Right atrium auricular region (tissue), 2 donors: ENCODE results near the gene NACA. TPM values are rescaled to one million over a fixed set of nuclear protein-coding genes. Genes with fewer than 3 reads are reported as not detected.
"Not testable (repeated sequence)": the region's sequence is repeated elsewhere in the genome, so short reads cannot be mapped to it uniquely, and the experiment has no call there.

Experiments
- DNase-seq: peaks from one replicate; pipeline ENCODE4 v3.0.0-alpha.2; 2019; ENCODE audit warnings: low spot score
- H3K27ac ChIP-seq, 2 donors: fragments of 200-600 bp; sonication (generic); 1 replicate in 1 of 2; 2 replicates in 1 of 2; pipeline ENCODE4 v1.5.1; 2016 to 2019
- H3K27me3 ChIP-seq, 2 donors: fragments of 200-600 bp; sonication (generic); one replicate each; pipeline versions ENCODE4 v1.5.1 to v1.6.0; 2017 to 2019
- H3K36me3 ChIP-seq: fragments of 200-600 bp; sonication (generic); one replicate; pipeline ENCODE4 v1.5.1; 2016
- H3K4me1 ChIP-seq, 2 donors: fragments of 200-600 bp; sonication (generic); one replicate each; pipeline versions ENCODE4 v1.5.1 to v1.6.0; 2017 to 2019
- H3K4me3 ChIP-seq, 2 donors: fragments of 200-600 bp; sonication (generic); 1 replicate in 1 of 2; 2 replicates in 1 of 2; pipeline ENCODE4 v1.5.1; 2017 to 2019; ENCODE audit warnings: mild to moderate bottlenecking in 1 of 2, moderate library complexity in 1 of 2
- H3K9me3 ChIP-seq, 2 donors: fragments of 200-600 bp; sonication (generic); one replicate each; pipeline ENCODE4 v1.5.1; 2019
- CTCF ChIP-seq, 2 donors: fragments of 200-600 bp; sonication (generic); IDR thresholded peaks; one replicate each; pipeline ENCODE4 v1.5.1; 2019; ENCODE audit warnings: antibody characterized with exemption in 2 of 2
- total RNA-seq, 2 donors: library from RNA; depleted of rRNA; stranded (reverse); fragments of >200 nt; gene quantifications; one replicate each; pipeline ENCODE4 v1.1.0, GENCODE V29; 2016

The NACA gene
- total RNA-seq, 2 donors from 2014 or later = 529 to 636 TPM

DNA sequence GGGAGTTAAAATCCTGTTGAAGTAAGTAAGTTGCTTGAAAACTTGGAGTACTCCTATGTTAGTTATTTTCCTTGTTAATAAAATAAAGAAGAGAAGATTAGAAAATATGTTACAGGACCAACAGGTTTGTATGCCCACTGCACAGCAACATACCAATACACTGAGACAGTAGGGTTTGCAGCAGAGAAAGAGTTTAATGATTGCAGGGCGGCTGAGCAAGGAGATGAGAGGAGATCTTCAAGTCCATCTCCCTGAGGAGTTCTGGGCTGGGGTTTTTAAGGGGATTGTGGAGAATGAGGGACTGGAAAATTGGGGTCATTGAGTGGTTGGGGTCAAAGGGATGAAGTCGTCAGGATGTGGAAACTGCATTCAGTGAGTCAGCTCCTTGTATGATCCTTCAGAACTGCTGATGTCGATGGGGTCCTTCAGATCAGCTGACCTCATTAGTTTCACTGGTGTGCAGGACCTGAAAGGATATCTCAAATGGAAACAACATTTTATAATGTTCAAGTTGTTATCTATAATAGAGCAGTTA lies 33.7 kb upstream of the NACA start:
- TF ChIP-seq CTCF (IDR thresholded peaks at IDR 0.05) = no peak
- Histone ChIP-seq H3K4me1 (no peaks in the 10 kb centered on the region), H3K36me3 (no peaks in the 10 kb centered on the region), H3K4me3 (no peak overlapping the region), H3K27me3 (no peaks in the 10 kb centered on the region), H3K27ac (no peak overlapping the region), H3K9me3 (peaks cover 5 to 9% of the 10 kb centered on the region in 2 donors)
- no peak for DNase-seq

DNA sequence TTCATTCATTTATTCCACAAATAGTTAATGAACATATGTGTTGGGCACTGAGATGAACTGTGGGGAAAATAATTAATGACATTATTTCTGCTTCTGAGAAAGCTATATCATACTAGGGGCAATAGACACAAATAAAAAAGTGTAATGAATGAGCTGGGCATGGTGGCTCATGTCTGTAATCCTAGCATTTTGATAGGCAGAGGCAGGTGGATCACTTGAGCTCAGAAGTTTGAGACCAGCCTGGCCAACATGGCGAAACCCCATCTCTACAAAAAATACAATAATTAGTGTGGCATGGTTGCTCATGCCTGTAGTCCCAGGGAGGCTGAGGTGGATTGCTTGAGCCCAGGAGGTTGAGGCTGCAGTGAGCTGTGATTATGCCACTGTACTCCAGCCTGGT lies 32.9 kb upstream of the NACA start:
- not testable (repeated sequence) for H3K4me1 ChIP-seq, H3K9me3 ChIP-seq, H3K4me3 ChIP-seq, H3K27ac ChIP-seq, DNase-seq, H3K36me3 ChIP-seq, H3K27me3 ChIP-seq

DNA sequence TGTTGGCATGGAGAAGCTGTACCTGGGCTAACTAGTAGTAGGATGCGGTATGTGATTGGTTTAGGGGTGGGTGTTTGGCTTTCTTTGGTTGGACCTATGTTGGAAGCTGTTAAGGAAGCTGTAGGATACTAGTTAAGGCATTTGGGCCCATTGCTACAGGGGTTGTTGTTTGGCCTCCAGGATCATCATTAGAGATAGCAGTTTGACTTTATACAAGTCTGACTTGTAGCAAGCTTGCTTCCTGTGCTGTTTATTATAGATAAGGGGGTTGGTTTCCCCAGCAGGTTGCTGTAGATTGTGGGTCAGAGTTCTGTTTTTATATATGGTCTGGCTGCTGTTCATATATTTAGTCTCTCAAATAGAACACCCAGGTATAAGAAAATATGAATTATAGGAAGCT lies 28.5 kb upstream of the NACA start:
- Histone ChIP-seq H3K4me1 (peaks cover 0 to 12% of the 10 kb centered on the region in 2 donors), H3K4me3 (no peak overlapping the region), H3K36me3 (no peaks in the 10 kb centered on the region), H3K27ac (no peak overlapping the region), H3K9me3 (peaks cover under 1 to 9% of the 10 kb centered on the region in 2 donors), H3K27me3 (no peaks in the 10 kb centered on the region)
- TF ChIP-seq CTCF (IDR thresholded peaks at IDR 0.05) = no peak
- DNase-seq = no peak

DNA sequence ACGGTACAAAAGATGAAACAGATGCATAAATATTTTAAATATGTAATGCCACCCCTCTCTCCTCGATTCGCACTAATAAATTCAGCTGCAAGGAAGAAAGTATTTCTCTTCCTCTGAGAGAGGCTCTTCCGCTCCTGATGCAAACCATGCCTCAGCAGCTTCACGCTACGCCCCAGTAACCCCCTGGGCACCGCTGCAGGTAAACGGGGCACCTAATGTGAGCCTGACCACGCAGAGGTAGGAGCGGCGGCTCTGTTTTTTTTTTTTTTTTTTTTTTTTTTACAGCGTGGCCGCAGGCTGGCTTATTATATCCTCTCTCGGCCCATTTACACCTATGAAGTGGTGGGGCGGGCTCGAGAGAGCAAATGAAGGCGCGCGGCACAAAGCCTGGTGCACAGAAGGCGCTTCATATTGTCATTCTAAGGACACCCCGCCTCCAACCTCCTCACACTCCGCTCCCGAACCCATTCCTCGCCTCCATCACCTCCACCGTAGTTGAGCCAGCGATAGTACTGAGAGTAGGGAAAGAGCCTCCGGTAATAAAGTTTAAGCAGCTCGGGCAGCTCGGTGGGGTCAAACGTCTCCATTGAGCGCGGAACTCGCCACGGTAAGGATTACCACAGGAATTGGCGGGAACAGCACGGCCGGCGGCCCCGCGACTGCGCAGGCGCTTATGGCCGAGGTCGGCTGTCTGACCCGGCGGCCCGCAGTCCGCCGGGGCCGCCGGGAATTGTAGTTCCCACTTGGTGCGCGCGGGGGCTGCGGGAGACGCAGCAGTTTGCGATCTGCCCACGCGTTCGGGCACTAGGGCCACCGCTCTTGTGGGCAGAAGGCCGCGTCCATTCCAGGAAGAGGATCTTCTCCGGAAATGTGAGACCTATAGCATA lies 26.9 kb upstream of the NACA start, which contains the start of gene PRIM1:
PRIM1 (minus strand) TSS at position 612 of the 887 bp plus-strand sequence; CDS start at position 587, 25 bp downstream.
- Histone ChIP-seq H3K27me3 (no peaks in the 10 kb centered on the region), H3K4me3 (peak within 1 kb of the TSS; percentile 71 to 92), H3K4me1 (peaks cover 0 to 12% of the 10 kb centered on the region in 2 donors), H3K9me3 (no peaks in the 10 kb centered on the region), H3K27ac (peak within 1 kb of the TSS; percentile 49 to 60), H3K36me3 (no peaks in the 10 kb centered on the region)
- TF ChIP-seq CTCF (IDR thresholded peaks at IDR 0.05) = peak; percentile 19 to 50
- DNase-seq = peak; percentile 80

DNA sequence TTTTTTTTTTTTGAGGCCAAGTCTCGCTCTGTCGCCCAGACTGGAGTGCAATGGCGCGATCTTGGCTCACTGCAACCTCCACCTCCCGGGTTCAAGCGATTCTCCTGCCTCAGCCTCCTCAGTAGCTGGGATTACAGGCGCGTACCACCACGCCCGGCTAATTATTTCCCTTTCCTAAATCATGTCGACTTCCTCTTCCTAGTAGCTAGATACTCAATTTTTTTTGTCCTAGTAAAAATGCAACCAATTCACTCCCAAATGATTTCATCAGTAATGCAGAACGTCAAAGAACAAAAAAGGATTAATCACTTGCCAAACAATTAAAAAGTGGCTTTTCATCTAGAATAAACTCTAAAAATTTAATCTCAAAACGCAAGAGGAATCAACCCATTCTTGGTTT lies 25.5 kb upstream of the NACA start:
- peaks cover 0 to 12% of the 10 kb centered on the region in 2 donors for H3K4me1 ChIP-seq
- not testable (repeated sequence) for H3K9me3 ChIP-seq, H3K27me3 ChIP-seq, H3K27ac ChIP-seq, H3K36me3 ChIP-seq, DNase-seq, H3K4me3 ChIP-seq

GRCh38 chr12:56749853-56750252 lies 24.8 kb upstream of the NACA start:
- H3K4me3 ChIP-seq = no peak overlapping the region
- peaks cover 0 to 12% of the 10 kb centered on the region in 2 donors for H3K4me1 ChIP-seq
- H3K36me3 ChIP-seq = peaks cover 2% of the 10 kb centered on the region
- H3K27ac ChIP-seq = no peak overlapping the region
- DNase-seq = no peak
- no peaks in the 10 kb centered on the region for H3K9me3 ChIP-seq
- no peaks in the 10 kb centered on the region for H3K27me3 ChIP-seq
- no peak for TF ChIP-seq CTCF (IDR thresholded peaks at IDR 0.05)
